ENCODE results near the gene SIGLEC1.

- no peak for TF ChIP-seq CTCF (IDR thresholded peaks at IDR 0.05; ENCODE audit: insufficient read depth, low read depth, low read length)
- TF ChIP-seq EZH2 (IDR thresholded peaks at IDR 0.05; ENCODE audit: insufficient read depth, low read length): no peak
Observed at GRCh38 chr20:3697588-3698305, 14.7 kb downstream of the SIGLEC1 start.

Measured in astrocyte (in vitro differentiated cells and primary cell).